Right lobe of liver (tissue), 4 donors: ENCODE results near the gene LDLRAD3.

Experiments
- POLR2A ChIP-seq: fragments of 450-650 bp; IDR thresholded peaks from one replicate; pipeline ENCODE4 v1.6.1; 2017; ENCODE audit warnings: antibody characterized with exemption, mild to moderate bottlenecking
- TF ChIP-seq, protein P1 (sequence below), 4 donors: fragments of 200-600 bp in 3 of 4; fragments of 450-650 bp in 1 of 4; IDR thresholded peaks; one replicate each; pipeline versions ENCODE4 v1.5.1 to v1.8.0; 2016 to 2022; ENCODE audit warnings: antibody characterized with exemption in 4 of 4, mild to moderate bottlenecking in 2 of 4
- donor health status: DM: no; HTN: no; CAD: no.
- donor health status: DM: no; HTN: no; CAD: no.
- donor health status: DM: no; HTN: yes; CAD: no.

DNA sequence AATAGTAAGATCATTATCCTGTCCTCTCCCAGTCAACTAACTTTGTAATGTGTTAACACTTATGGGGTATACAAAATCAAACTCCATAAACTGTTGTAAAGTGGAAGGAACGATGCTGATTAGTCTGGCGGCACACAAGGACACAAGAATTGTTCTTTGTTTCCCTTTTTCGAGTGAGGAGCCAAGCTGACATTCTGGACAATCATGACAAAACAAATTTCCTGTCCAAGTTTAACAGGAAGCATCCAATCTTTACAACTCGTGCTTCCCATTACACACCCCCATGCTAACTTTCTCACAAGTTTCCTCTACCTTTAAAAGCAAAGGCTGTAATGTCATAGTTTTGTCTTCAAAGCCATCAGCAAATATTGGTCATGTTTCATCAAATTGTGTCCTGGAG is 20.4 kb upstream of the LDLRAD3 start:
- TF ChIP-seq POLR2A: no peak
- TF ChIP-seq, protein P1, sequence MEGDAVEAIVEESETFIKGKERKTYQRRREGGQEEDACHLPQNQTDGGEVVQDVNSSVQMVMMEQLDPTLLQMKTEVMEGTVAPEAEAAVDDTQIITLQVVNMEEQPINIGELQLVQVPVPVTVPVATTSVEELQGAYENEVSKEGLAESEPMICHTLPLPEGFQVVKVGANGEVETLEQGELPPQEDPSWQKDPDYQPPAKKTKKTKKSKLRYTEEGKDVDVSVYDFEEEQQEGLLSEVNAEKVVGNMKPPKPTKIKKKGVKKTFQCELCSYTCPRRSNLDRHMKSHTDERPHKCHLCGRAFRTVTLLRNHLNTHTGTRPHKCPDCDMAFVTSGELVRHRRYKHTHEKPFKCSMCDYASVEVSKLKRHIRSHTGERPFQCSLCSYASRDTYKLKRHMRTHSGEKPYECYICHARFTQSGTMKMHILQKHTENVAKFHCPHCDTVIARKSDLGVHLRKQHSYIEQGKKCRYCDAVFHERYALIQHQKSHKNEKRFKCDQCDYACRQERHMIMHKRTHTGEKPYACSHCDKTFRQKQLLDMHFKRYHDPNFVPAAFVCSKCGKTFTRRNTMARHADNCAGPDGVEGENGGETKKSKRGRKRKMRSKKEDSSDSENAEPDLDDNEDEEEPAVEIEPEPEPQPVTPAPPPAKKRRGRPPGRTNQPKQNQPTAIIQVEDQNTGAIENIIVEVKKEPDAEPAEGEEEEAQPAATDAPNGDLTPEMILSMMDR (IDR thresholded peaks at IDR 0.05): no peak
